Stimulated activated CD4-positive, alpha-beta T cell treated with anti-CD3 and anti-CD28 coated beads, Interleukin-4, amount 100 ng/mL, for 48 hours (primary cell): ENCODE data around the gene TMOD3.
"Not testable (repeated sequence)": the region's sequence is repeated elsewhere in the genome, so short reads cannot be mapped to it uniquely, and the experiment has no call there.

Source experiments
- DNase-seq, 2 donors: peaks; one replicate each; pipeline ENCODE4 v3.0.0-alpha.2; 2020; ENCODE audit warnings: low read depth in 2 of 2

Gene TMOD3

DNA sequence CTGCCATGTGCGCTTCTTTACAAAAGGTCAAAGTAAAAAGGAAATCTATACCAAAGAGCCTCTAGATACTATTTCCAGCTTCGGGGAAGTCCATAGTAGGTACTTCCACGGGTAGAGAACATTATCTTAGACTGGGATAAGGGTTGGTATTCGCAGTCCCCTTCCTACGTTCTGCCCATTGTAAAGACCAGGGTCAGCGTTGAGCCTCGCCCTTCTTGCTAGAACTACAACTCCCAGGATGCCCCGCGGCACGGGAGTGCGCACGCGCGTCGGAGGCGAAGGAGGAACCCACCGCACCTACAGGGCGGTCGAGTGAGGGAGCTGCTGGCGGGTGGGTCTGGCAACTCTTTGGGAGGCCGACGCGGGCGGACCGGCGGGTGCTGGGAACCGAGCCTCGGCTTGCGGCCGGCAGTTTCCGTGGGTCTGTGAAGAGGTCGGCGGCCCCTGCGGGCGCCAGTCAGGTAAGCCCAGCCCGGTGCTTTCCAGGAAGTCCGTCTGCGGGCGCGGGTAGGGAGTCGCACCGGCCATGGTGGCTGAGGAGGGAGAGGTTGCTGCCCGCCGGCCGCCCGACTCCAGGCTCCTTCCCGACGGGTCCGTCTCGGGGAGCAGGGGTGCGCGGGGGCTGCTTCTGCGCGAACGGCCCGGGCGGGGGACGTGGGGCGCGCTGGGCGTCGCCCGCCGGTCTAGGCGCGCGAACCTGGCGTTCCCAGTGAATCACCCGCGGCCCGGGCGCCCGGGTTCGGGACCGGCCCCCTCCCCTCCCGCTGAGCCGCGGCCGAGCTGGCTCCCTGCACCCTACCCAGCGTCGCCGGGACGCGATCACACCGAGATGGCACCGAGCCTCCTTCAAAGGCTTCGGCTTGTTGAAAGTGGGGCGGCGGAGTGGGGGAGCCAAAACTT is at the start of gene TMOD3:
Gene TMOD3, plus strand, starts transcription at position 278 of the 900 bp plus-strand sequence. CDS start 33,232 bp downstream, outside the sequence.
- DNase-seq: peak; percentile 88

DNA sequence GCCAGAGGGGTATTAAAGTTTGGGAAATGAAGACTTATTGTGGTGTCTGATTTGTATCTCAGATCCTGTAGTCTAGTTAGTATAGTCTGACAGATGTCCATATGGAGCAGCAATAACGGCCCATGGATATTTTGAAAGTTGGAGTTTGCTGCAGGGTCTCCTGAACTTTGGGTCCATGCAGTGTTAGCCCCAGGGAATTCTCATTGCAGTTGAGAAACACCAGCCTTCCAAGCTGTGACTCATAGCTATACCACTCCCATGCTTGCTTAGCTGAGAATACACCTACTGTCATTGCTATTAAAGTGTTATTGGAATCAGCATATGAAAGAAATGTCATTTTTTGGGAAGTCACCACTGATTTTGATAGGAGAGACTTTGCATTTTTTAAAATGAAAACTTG is 48.8 kb upstream of the TMOD3 start:
- DNase-seq: no peak

GRCh38 chr15:51781506-51781905 is 47.9 kb upstream of the TMOD3 start:
- no peak for DNase-seq

- DNase-seq: no peak
Observed at GRCh38 chr15:51782357-51782896, 47.0 kb upstream of the TMOD3 start.

DNA sequence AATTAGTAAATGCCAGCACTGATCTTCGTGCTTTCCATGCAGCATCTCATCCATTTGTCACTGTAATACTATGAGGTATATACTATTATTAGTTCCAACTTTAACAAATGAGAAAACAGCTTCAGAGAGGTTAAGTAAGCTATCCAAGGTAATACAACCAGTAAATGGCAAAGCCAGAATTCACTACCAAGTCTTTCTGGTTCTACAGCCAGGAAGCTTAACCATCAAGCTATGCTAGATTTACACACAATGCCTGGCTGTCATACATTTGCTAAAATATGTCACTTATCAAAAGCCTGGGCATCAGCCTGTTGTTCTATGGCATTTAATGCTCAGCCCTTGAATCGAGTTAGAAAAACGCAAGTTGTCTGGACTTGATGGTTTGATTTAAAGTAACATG is 45.5 kb upstream of the TMOD3 start:
- DNase-seq: no peak

- DNase-seq: not testable (repeated sequence)
Observed at GRCh38 chr15:51787130-51787529, 42.3 kb upstream of the TMOD3 start.

GRCh38 chr15:51792474-51792873 is 37.0 kb upstream of the TMOD3 start:
- DNase-seq: not testable (repeated sequence)

DNA sequence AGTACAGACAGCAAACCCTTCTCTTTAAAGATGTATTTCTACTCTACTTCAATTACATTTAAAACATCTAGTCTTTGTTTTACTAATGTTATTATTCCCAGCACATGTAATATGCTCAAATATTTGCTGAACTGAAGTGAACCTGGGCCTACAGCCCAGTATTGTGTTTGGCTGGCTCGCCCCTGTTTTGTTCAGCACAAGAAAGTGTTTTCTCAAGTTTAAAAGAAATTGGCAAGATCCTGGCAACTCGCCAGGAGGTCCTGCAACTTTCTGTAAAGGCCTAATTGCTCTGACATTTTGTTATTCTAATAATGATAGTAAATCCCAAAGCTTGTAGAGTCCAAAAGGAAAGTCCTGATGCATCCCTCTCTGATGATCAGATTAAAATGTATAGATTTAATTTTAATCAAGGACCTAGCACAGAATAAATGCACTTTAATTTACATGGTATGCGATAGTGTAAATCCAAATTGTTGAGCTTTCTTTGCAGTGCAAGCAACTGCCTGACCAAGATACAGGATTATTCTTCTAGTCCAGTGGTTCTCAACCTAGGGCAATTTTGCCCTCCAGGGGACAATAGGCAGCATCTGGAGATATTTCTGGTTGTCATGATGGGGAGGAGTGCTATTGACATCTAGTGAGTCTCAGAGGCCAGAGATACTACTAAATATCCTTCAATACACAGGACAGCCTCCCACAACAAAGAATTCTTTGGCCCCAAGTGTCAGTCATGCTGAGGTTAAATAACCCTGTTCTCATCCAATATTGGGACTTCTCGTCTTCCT is 35.7 kb upstream of the TMOD3 start:
- no peak for DNase-seq

- no peak for DNase-seq
Observed at GRCh38 chr15:51796847-51797401, 32.5 kb upstream of the TMOD3 start.

DNA sequence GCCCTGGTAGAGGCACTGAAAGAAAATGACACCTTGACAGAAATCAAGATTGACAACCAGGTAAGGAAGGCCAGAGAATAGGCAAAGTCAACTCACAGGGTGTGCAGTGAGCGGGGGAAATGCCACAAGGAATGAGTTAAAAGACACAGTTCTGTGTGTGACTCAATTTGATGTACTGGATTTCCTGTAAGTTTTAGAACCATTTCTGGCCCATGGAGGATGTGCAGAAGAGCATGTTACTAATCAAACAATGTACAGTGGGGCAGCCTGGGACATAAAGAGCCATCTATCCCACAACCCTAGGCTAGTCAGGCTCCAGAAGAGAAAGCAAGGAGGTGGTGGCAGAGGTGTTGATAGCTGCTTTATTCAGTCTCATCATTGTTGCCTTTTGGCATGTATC is 31.2 kb upstream of the TMOD3 start:
- no peak for DNase-seq

- DNase-seq: no peak
Observed at GRCh38 chr15:51799282-51800252, 29.9 kb upstream of the TMOD3 start.

DNA sequence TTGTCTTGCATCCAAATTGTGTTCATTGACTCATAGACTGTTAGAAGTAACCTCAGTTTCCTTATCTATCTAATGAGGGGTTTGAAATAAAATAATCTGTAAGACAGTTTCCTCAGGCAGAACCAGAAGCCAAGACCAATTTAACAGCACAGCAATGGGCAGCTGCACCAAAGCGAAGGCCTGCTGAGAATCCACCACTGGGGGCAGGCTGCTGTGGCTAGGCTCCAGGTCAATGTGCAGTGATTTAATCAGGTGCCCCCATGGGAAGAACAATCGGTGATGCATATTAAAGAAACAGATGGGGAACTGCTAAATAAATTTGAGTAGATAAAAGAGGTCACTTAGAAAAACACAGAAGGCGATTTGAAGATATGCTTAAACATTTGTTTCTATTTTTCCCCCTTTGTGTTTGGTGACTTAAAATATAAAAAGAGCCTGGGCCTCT is 28.0 kb upstream of the TMOD3 start:
- DNase-seq: no peak

- DNase-seq: no peak
Observed at GRCh38 chr15:51802593-51802992, 26.9 kb upstream of the TMOD3 start.

DNA sequence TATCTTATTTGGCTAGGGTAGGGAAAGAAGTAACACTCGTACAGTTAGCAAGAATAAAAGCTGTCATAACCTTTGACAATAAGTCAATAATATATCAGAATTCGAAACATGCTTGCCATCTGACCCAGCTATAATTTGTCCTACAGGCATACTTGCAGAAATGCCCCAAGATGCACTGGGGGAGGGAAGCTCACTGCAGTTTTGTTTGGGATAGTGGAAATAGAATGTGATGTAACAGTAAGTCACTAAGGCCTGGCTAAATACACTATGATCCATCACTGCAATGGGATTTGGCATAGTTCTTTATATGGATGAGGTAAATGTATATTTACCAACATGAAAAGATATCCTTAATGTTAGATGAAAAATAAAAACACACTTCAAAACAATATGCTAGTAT is 25.5 kb upstream of the TMOD3 start:
- DNase-seq: no peak

DNA sequence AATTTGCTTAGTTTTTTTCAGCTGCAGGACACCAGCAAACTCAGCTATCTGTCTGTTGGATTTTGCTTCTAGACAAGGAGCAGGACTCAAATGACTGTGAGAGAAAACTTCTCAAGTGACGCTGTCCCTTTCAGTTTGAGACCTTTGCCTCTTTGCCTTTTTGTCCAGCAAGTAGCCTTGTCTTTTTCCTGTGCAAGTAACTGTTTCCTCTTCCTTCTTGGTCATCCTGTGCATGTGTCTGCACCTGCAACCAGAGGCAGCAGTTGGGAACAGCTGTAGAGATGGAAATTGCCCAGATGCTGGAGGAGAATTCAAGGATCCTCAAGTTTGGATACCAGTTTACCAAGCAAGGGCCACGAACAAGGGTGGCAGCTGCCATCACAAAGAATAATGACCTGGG is 23.3 kb upstream of the TMOD3 start:
- DNase-seq: no peak

DNA sequence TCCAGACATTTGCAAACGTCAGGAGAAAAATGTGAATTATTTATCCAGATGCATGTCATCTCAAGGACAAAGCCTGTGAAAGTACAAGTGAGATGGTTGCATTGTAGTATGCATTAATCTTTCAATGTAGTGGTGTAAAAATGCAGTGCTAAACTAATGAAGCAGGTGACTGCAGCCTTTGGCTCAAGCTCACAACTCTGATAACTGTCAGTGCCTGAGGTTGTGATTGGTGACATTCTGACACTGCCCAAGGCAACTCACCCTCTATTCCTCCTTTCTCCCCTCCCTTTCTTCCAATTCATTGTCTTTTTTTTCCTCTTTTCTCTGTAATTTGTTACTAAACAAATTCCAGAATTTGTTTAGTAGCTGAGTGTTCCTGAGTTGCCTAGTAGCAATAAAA is 20.0 kb upstream of the TMOD3 start:
- no peak for DNase-seq

GRCh38 chr15:51812598-51812997 is 16.9 kb upstream of the TMOD3 start:
- no peak for DNase-seq

- no peak for DNase-seq
Observed at GRCh38 chr15:51814606-51815005, 14.8 kb upstream of the TMOD3 start.

DNA sequence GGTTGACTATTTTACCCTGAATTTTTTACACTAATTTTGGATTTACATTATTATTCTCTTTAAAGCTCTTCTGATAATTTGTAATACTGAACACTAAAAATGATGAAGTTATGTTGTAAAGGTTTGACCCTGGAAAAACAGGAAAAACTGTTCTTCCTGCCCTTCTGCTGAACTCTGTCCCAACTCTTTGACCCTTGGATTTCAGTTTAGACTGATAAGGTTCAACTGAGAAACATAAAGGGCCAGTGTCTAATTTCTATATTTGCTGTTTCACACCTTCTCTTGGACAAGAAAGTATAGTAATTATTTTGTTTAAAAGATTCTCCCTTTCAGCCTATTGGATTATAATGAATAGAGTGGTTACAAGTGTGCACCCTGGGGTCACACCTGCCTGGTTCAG is 12.8 kb upstream of the TMOD3 start:
- DNase-seq: no peak

- no peak for DNase-seq
Observed at GRCh38 chr15:51818150-51818549, 11.3 kb upstream of the TMOD3 start.

DNA sequence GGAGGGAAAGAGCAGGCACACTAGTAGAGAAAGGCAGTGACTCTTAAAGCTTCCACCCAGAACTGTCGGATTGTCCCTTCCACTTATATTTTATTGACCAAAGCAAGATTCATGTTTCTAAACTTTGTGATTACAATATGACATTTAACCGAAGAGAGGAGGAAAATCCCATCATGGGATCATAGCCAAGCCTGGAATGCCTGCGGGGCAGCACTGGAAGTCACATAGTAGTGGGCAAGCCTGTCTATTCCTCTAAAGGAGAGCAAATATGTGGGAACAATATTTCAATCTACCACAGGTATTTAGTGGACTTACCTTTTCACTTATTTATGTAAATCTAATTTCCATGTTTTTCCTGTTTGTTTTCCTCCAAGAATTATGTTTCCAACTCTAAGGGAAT is 3.8 kb upstream of the TMOD3 start:
- DNase-seq: no peak
